Loucy (cell line): ENCODE measurements around the gene MALL.

Experiments
- H2AFZ ChIP-seq: fragments of 200-600 bp; sonication (generic); 2 replicates; pipeline ENCODE4 v1.6.0; 2016; ENCODE audit warnings: antibody characterized with exemption, mild to moderate bottlenecking, low read length, moderate library complexity
- H3F3A ChIP-seq: fragments of 200-600 bp; 2 replicates; pipeline ENCODE4 v1.6.0; 2016; ENCODE audit warnings: antibody characterized with exemption, low read depth, mild to moderate bottlenecking
- H3K27me3 ChIP-seq: fragments of 200-600 bp; sonication (generic); 2 replicates; pipeline ENCODE4 v1.6.1; 2014; ENCODE audit warnings: low read length, mild to moderate bottlenecking; ENCODE audit not compliant: insufficient read depth, poor library complexity, severe bottlenecking
- H3K36me3 ChIP-seq: fragments of 200-600 bp; sonication (generic); 2 replicates; pipeline ENCODE4 v1.6.1; 2016; ENCODE audit warnings: low read length; ENCODE audit not compliant: insufficient read depth
- H3K4me1 ChIP-seq: fragments of 200-600 bp; sonication (generic); 2 replicates; pipeline ENCODE4 v1.5.1; 2014; ENCODE audit warnings: low read length, mild to moderate bottlenecking; ENCODE audit not compliant: insufficient read depth, poor library complexity, severe bottlenecking
- H3K4me2 ChIP-seq: fragments of 200-600 bp; sonication (generic); 2 replicates; pipeline ENCODE4 v1.6.0; 2014; ENCODE audit warnings: antibody characterized with exemption, low read length, low read depth, mild to moderate bottlenecking; ENCODE audit not compliant: poor library complexity, severe bottlenecking
- H3K4me3 ChIP-seq: fragments of 200-600 bp; sonication (generic); 2 replicates; pipeline ENCODE4 v1.5.1; 2014; ENCODE audit warnings: low read length, mild to moderate bottlenecking, mixed read lengths; ENCODE audit not compliant: poor library complexity, severe bottlenecking
- H3K79me2 ChIP-seq: fragments of 200-600 bp; sonication (generic); 2 replicates; pipeline ENCODE4 v1.6.1; 2014; ENCODE audit warnings: low read length; ENCODE audit not compliant: insufficient read depth
- H3K9ac ChIP-seq: fragments of 200-600 bp; sonication (generic); 2 replicates; pipeline ENCODE4 v1.6.0; 2014; ENCODE audit warnings: mild to moderate bottlenecking, low read depth, low read length, moderate library complexity; ENCODE audit not compliant: poor library complexity, severe bottlenecking
- H3K9me2 ChIP-seq: fragments of 200-600 bp; sonication (generic); replicated peaks from 2 replicates; pipeline ENCODE4 v1.6.1; 2016; ENCODE audit warnings: low read depth, low read length, mixed read lengths
- H3K9me3 ChIP-seq: fragments of 200-600 bp; sonication (generic); 2 replicates; pipeline ENCODE4 v1.6.1; 2014; ENCODE audit warnings: mild to moderate bottlenecking, antibody characterized with exemption, low read length, low read depth; ENCODE audit not compliant: insufficient read depth
- H4K20me1 ChIP-seq: fragments of 200-600 bp; sonication (generic); 2 replicates; pipeline ENCODE4 v1.6.0; 2014; ENCODE audit warnings: antibody characterized with exemption, low read length, mild to moderate bottlenecking; ENCODE audit not compliant: insufficient read depth, poor library complexity, severe bottlenecking
- EZH2phosphoT487 ChIP-seq: fragments of 200-600 bp; IDR thresholded peaks from 2 replicates; pipeline ENCODE4 v1.6.1; 2018; ENCODE audit warnings: antibody characterized with exemption, mild to moderate bottlenecking, moderate library complexity, borderline replicate concordance
- TF ChIP-seq, protein P1 (sequence below): fragments of 200-600 bp; sonication (generic); conservative IDR thresholded peaks from 2 replicates; pipeline ENCODE4 v1.5.1; 2014; ENCODE audit warnings: mild to moderate bottlenecking, antibody characterized with exemption, low read length

The MALL gene

GRCh38 chr2:110130757-110131156, 15.1 kb upstream of the MALL start:
- H3K36me3 ChIP-seq: no peaks in the 10 kb centered on the region
- H3F3A ChIP-seq: no peaks in the 10 kb centered on the region
- H3K4me1 ChIP-seq: peaks cover 24% of the 10 kb centered on the region
- H3K9me3 ChIP-seq: peaks cover 5% of the 10 kb centered on the region; the same call in 1 of the 2 replicates
- H3K4me3 ChIP-seq: no peak overlapping the region
- H4K20me1 ChIP-seq: no peaks in the 10 kb centered on the region
- H3K4me2 ChIP-seq: no peak overlapping the region
- no peak overlapping the region for H2AFZ ChIP-seq
- H3K27me3 ChIP-seq: no peaks in the 10 kb centered on the region
- no peaks in the 10 kb centered on the region for H3K79me2 ChIP-seq
- H3K9ac ChIP-seq: no peak overlapping the region
- TF ChIP-seq, protein P1, sequence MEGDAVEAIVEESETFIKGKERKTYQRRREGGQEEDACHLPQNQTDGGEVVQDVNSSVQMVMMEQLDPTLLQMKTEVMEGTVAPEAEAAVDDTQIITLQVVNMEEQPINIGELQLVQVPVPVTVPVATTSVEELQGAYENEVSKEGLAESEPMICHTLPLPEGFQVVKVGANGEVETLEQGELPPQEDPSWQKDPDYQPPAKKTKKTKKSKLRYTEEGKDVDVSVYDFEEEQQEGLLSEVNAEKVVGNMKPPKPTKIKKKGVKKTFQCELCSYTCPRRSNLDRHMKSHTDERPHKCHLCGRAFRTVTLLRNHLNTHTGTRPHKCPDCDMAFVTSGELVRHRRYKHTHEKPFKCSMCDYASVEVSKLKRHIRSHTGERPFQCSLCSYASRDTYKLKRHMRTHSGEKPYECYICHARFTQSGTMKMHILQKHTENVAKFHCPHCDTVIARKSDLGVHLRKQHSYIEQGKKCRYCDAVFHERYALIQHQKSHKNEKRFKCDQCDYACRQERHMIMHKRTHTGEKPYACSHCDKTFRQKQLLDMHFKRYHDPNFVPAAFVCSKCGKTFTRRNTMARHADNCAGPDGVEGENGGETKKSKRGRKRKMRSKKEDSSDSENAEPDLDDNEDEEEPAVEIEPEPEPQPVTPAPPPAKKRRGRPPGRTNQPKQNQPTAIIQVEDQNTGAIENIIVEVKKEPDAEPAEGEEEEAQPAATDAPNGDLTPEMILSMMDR: no peak
- TF ChIP-seq EZH2phosphoT487: no peak
- H3K9me2 ChIP-seq: no peaks in the 10 kb centered on the region

GRCh38 chr2:110126906-110127305, 11.3 kb upstream of the MALL start:
- Histone ChIP-seq H3K4me1 (peaks cover 46% of the 10 kb centered on the region), H3K4me2 (peak overlapping the region; percentile 49), H3K9me3 (no peaks in the 10 kb centered on the region), H3K9me2 (no peaks in the 10 kb centered on the region), H3K27me3 (no peaks in the 10 kb centered on the region), H2AFZ (peak overlapping the region; percentile 51), H3K9ac (peak overlapping the region; percentile 33), H4K20me1 (no peaks in the 10 kb centered on the region), H3K36me3 (no peaks in the 10 kb centered on the region), H3F3A (no peaks in the 10 kb centered on the region), H3K4me3 (peak overlapping the region; percentile 23), H3K79me2 (no peaks in the 10 kb centered on the region)
- no peak for TF ChIP-seq EZH2phosphoT487

DNA sequence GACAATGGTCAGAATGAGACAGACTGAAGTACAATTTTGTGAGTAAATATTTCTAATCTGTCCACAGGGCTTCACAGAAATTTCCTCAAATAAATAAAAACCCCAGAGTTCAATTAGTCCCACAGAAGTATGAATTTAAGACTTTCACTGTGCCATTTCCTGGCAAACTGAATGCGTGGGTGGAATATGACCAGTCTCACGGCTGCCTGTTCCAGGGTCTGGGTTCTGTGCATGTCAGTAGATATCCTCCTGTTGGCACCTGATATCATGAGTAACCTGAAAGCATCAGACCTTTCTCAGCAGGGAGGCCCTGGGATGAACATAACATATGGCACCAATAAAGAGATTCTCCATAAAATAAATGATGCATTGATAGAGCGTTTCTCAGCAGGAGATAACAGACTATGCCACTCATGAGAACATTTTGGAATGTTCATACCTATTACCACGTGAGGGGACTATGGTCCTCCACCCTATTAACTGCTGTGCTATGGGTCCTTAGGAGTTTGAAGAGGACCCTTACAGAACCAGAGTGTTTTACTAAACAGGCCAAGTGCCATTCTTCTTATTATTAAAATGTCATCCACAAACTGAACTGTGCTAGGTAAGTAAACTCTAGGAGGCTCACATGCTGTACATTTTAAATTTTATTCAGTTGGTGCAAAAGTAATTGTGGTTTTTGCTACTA, 10.6 kb upstream of the MALL start:
- Histone ChIP-seq H3K4me2 (peak overlapping the region; percentile 49), H2AFZ (peak overlapping the region; percentile 51), H3K9me3 (no peaks in the 10 kb centered on the region), H3K36me3 (no peaks in the 10 kb centered on the region), H3K4me1 (peaks cover 47% of the 10 kb centered on the region), H3K27me3 (no peaks in the 10 kb centered on the region), H3F3A (no peaks in the 10 kb centered on the region), H3K4me3 (peak overlapping the region; percentile 23), H3K79me2 (no peaks in the 10 kb centered on the region), H3K9me2 (no peaks in the 10 kb centered on the region), H4K20me1 (no peaks in the 10 kb centered on the region), H3K9ac (peak overlapping the region; percentile 33)
- no peak for TF ChIP-seq EZH2phosphoT487
- TF ChIP-seq, protein P1: no peak
